Activated CD4-positive, alpha-beta T cell treated with anti-CD3 and anti-CD28 coated beads, Interleukin-2, Interleukin-4, amounts not matched to agents 100 ng/mL and 50 ng/mL, durations not matched to agents 16 hours and 8 hours (primary cell): Measurements from ENCODE around the gene TCTN1.
A peak's percentile ranks its signal among the peaks of the same experiment; 100 is the strongest.
"Not testable (repeated sequence)": the region's sequence is repeated elsewhere in the genome, so short reads cannot be mapped to it uniquely, and the experiment has no call there.

ENCODE experiments used
- DNase-seq: peaks from one replicate; pipeline ENCODE4 v3.0.0-alpha.2; 2020; ENCODE audit warnings: low spot score

TCTN1 gene

GRCh38 chr12:110613771-110614684, at the start of gene TCTN1:
Gene TCTN1, plus strand, starts transcription at chr12:110614129. Its CDS starts 54 bp downstream, at chr12:110614183.
- DNase-seq, result peak; percentile 98

GRCh38 chr12:110564471-110564991, 49.4 kb upstream of the TCTN1 start:
- DNase-seq, result no peak

DNA sequence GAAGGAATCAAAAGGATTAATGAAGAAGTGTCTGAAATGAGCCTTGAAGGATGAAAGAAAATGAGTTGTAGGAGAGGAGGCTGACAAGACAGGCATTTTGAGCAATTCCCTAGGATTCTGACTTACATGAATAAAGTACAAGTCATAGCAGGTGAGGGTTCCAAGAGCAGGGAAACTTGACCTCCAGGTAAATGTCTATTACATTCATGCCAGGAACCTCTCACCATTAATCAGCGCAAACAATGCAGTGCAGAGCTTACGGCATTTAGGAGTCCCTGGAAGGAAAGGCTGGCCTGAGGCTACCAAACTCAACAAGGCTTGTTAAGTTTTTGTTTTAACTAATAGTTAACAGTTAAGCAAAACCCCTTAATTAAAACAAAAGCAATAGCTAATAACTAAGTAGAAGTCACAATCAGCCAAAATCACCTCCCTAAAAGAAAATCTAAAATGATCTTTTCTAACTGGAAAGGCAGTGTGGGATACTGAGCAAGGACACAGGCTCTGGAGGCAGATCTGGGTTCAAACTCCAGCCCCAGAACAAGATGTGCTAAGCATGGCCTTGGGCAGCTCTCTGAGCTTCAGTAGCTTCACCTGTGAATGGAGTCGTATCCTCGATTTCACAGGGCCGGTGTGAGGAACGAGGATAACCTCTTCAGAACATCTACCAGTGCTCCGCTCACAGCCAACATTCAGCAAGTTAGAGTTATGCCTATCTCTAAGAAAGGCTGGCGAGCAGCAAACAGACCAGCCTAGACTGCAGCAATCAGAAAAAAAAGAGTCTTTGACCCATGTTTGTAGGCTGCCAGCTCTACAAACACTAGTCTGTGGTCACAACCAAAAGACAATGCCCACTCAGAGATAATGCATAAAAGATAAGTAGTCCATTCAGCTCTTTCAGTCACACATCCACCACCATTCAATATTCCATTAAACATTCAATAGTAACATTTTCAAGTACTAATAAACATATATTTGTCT, 47.7 kb upstream of the TCTN1 start:
- no peak for DNase-seq

DNA sequence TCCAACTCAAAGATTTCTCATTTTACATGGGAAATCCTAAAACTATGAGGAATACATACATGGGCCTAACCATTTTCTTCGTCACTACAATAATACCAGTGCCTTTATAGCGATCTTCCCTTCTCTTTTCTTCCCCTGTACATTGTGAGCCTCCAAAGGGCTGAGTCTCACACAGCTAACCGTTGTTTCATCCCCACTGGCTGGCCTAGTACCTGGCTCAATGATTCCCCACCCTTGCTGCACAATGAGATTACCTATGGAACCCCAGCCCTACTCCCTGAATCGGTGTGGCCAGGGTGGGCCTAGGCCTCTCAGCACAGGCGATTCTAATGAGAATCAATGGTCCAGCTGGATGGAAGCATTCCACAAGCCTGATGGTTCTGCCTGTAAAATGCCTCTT, 46.9 kb upstream of the TCTN1 start:
- no peak for DNase-seq

- no peak for DNase-seq
Observed at GRCh38 chr12:110568752-110569151, 45.2 kb upstream of the TCTN1 start.

DNA sequence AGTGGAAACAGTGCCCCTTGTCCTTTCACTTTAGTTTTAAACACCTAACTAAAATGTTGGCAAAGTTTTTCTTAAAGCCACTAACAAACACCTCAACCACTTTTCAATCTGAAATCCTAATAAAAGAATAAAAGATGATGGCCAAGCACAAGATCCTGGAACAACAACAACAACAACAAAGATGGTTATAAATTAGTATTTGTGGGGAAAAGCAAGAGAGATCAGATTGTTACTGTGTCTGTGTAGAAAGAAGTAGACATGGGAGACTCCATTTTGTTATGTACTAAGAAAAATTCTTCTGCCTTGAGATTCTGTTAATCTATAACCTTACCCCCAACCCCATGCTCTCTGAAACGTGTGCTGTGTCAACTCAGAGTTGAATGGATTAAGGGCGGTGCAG, 44.1 kb upstream of the TCTN1 start:
- DNase-seq, result not testable (repeated sequence)

DNA sequence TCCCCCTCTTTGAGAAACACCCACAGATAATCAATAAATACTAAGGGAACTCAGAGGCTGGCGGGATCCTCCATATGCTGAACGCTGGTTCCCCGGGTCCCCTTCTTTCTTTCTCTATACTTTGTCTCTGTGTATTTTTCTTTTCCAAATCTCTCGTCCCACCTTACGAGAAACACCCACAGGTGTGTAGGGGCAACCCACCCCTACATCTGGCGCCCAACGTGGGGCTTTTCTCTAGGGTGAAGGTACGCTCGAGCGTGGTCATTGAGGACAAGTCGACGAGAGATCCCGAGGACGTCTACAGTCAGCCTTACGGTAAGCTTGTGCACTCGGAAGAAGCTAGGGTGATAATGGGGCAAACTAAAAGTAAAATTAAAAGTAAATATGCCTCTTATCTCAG, 43.1 kb upstream of the TCTN1 start:
- not testable (repeated sequence) for DNase-seq

DNA sequence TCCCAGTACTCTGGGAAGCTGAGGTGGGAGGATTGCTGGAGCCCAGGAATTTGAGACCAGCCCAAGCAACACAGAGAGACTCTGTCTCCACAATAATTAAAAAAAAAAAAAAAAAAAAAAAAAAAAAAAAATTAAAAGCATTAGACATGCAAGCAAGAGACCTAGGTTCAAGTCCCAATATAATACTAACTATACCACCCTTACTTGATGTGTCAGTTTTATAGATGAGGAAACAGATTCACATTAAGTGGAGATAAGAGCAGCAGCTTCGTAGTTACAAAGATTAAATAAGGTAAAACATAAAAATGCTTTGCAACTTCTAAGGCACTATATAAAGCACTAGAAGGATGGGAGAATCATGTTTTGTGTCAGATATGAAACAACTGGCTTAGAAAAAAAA, 39.9 kb upstream of the TCTN1 start:
- no peak for DNase-seq

DNA sequence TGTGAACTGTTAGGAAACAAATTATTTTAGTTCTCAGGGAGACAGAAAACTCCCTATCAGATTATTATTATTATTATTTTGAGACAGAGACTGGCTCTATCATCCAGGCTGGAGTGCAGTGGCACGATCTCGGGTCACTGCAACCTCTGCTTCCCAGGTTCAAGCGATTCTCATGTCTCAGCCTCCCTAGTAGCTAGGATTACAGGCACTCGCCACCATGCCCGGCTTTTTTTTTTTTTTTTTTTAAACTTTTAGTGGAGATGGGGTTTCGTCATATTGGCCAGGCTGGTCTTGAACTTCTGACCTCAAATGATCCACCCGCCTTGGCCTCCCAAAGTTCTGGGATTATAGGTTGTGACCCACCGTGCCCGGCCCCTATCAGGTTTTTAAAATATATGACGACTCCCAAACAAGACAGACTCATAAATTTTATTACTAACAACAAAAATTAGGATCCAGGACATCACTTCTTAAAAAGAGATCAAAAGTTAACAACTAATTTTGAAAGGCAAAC, 39.2 kb upstream of the TCTN1 start:
- DNase-seq, result not testable (repeated sequence)

GRCh38 chr12:110575326-110575725, 38.6 kb upstream of the TCTN1 start:
- DNase-seq, result no peak

DNA sequence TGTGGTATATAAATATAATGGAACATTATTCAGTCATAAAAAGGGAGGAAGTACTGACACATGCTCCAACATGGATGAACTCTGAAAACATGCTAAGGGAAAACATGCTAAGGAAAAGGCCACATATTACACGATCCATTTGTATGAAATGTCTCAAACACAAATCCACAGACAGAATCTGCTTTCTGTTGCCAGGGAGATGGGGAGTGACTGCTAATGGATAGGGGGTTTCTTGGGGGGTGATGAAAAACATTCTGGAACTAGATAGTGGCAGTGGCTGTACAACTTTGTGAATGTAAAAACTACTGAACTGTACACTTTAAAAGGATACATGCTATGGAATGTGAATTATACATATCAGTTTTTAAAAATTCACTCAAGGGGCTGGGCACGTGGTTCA, 37.4 kb upstream of the TCTN1 start:
- no peak for DNase-seq

DNA sequence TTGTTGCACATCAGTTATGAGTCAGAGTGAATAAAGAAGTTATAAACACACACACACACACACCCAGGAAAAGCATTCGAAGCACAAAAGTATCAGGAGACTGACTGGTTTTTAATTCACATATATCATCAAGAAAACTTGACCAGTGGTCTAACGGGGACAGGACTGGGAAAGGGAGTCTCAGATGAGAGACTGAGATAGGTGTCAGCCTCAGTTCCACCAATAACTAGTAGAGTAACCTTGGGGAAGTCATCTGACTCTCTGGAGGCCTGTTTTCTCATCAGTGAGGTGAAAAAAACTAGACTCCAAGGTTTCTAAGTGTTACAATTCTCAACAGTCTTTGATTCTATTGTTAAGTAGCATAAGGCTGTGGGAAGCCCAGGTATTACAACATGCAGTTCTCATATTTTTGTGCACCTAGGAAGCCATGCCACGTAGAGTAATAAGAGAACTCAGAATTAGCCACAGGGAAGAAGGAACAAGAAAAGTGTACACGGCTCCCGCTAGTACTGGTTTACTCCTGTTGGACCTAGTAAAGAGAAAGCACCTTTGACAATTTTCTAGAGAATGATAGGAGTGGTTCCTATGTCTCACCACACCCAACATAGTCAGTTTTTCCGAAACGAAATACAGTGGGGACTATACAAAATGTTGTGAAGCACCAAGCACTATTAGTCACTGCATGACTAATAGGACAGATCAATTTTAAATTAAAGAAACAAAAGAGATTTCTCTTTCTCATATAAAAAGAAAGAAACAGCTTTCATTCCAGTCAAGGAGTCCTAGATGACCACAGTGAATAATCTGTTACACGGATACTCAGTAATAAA, 35.9 kb upstream of the TCTN1 start:
- peak; percentile 90 for DNase-seq

DNA sequence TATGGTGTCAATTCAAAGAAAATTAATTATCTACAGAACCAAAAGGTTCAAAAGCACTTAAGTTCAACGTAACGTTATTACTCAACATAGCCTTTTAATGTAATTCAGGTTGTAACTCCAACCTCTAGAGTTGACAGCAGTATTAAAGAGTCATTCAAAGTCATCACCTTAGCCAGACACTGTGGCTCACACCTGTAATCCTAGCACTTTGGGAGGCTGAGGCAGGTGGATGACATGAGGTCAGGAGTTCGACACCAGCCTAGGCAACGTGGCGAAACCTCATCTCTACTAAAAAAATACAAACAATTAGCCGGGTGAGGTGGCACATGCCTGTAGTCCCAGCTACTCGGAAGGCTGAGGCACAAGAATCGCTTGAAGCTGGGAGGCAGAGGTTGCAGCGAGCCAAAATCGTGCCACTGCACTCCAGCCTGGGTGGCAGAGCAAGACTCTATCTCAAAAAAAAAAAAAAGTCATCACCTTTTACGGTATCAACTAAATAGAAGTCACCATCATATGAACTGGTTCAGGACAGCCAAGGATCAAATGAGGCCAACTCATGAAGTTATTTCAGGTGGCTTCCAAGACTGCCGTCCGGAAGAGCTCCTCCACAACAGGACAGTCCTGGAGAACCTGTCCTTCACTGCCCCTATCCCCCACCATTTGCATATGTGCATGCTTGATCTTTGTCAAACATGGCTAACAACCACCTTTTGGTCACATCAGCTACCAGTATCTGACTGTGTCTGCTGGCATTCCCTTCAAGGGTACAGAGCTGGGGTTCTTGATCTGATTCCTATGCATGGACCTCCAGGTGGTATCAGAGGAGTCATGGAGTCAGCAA, 35.0 kb upstream of the TCTN1 start:
- peak; percentile 58 for DNase-seq

DNA sequence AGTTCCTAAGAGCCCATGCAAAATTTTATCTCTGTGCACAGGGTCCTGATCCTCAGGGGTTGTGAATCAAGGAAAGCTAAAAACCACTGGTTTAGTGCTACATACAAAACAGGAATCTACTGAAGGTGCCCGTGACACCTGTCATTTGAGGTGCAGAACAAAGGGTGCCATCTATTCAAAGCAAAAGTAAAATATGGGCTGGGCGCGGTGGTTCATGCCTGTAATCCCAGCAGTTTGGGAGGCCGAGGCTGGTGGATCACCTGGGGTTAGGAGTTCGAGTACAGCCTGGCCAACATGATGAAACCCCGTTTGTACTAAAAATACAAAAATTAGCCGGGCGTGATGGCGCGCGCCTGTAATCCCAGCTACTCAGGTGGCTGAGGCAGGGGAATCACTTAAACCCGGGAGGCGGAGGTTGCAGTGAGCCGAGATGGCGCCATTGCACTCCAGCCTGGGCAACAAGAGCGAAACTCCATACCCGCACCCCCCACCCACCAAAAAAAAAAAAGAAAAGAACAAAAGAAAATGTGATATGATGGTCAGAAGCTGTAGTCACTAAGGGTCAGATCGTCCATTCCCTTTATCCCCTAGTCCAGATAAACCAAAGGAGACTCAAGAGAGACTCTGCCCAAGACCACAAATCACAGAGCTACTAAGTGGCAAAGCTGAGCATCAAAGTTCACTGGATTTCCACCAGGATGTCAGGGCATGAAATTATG, 34.2 kb upstream of the TCTN1 start:
- DNase-seq, result no peak

DNA sequence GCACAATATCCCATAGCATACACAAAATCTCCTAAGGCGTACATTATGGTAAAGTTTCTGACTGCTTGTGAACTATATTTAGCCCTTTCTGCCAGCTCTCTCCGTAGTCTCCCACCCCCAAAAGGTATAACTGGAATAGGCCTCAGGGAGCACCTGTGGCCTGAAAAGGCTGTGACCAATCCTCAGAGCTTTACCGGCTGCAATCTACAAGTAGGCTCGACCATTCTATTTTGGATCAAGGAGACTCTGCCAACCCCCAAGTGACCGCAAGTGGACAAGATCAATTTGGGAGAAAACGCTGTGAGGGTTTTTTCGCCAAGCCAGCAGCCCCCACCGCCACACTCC, 32.0 kb upstream of the TCTN1 start:
- no peak for DNase-seq

GRCh38 chr12:110582276-110583136, 31.4 kb upstream of the TCTN1 start:
- DNase-seq, result peak; percentile 63

GRCh38 chr12:110583137-110584059, 30.5 kb upstream of the TCTN1 start, which contains the start of gene PPTC7:
Gene PPTC7, minus strand, starts transcription at chr12:110583318. Its CDS starts 287 bp downstream, at chr12:110583031.
- peak; percentile 98 for DNase-seq
